Parathyroid adenoma (tissue), 2 donors: ENCODE measurements around the gene YWHAE.
A peak's percentile ranks its signal among the peaks of the same experiment; 100 is the strongest.

Experiments used
- H2AFZ ChIP-seq: fragments of 300-600 bp; sonication (generic); one replicate; pipeline ENCODE4 v1.7.0; 2017; ENCODE audit warnings: antibody characterized with exemption, mild to moderate bottlenecking
- H3K27ac ChIP-seq: fragments of 300-600 bp; sonication (generic); one replicate; pipeline ENCODE4 v1.7.0; 2017
- H3K27me3 ChIP-seq: fragments of 300-600 bp; sonication (generic); one replicate; pipeline ENCODE4 v1.7.0; 2017; ENCODE audit warnings: low read length; ENCODE audit not compliant: control insufficient read depth, insufficient read depth
- H3K36me3 ChIP-seq: fragments of 300-600 bp; sonication (generic); one replicate; pipeline ENCODE4 v1.7.0; 2017; ENCODE audit warnings: low read length; ENCODE audit not compliant: control insufficient read depth, insufficient read depth
- H3K4me1 ChIP-seq: fragments of 300-600 bp; sonication (generic); one replicate; pipeline ENCODE4 v1.7.0; 2017; ENCODE audit warnings: control low read depth
- H3K4me2 ChIP-seq: fragments of 300-600 bp; sonication (generic); one replicate; pipeline ENCODE4 v1.7.0; 2017; ENCODE audit warnings: low read length
- H3K4me3 ChIP-seq: fragments of 300-600 bp; sonication (generic); one replicate; pipeline ENCODE4 v1.7.0; 2017; ENCODE audit warnings: low read depth, low read length
- H3K79me2 ChIP-seq: fragments of 300-600 bp; sonication (generic); one replicate; pipeline ENCODE4 v1.7.0; 2017; ENCODE audit warnings: control low read depth
- H3K9ac ChIP-seq: fragments of 300-600 bp; sonication (generic); one replicate; pipeline ENCODE4 v1.7.0; 2017; ENCODE audit warnings: mild to moderate bottlenecking
- H3K9me3 ChIP-seq: fragments of 300-600 bp; sonication (generic); one replicate; pipeline ENCODE4 v1.7.0; 2017; ENCODE audit warnings: low read length; ENCODE audit not compliant: control insufficient read depth
- TF ChIP-seq, protein P1 (sequence below): fragments of 300-600 bp; sonication (generic); IDR thresholded peaks from one replicate; pipeline ENCODE4 v1.7.0; 2017; ENCODE audit warnings: antibody characterized with exemption, mild to moderate bottlenecking
- donor health status: primary hyperparathyroidism.

Gene YWHAE

DNA sequence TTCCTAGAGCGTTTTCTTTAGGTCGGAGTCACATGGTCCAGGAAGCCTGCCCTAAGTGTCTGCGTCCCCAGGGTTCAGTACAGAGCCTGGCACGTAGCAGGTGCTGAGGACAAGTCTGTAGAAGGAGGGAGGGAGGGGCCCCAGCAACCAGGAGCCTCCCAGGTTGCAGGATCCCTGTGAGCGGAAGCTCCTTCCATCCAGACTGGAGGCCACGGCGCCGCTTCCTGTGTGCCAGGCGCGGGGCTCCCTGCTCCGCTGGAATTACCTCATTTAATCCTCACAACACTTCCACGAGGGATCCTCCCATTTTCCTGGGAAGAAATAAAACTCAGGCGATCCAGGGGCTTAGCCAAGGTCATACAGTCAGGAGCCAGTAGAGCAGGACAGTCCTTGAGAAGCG is 98.5 kb downstream of the YWHAE start:
- no peak overlapping the region for H3K4me2 ChIP-seq
- no peaks in the 10 kb centered on the region for H3K4me1 ChIP-seq
- H2AFZ ChIP-seq: no peak overlapping the region
- TF ChIP-seq, protein P1, sequence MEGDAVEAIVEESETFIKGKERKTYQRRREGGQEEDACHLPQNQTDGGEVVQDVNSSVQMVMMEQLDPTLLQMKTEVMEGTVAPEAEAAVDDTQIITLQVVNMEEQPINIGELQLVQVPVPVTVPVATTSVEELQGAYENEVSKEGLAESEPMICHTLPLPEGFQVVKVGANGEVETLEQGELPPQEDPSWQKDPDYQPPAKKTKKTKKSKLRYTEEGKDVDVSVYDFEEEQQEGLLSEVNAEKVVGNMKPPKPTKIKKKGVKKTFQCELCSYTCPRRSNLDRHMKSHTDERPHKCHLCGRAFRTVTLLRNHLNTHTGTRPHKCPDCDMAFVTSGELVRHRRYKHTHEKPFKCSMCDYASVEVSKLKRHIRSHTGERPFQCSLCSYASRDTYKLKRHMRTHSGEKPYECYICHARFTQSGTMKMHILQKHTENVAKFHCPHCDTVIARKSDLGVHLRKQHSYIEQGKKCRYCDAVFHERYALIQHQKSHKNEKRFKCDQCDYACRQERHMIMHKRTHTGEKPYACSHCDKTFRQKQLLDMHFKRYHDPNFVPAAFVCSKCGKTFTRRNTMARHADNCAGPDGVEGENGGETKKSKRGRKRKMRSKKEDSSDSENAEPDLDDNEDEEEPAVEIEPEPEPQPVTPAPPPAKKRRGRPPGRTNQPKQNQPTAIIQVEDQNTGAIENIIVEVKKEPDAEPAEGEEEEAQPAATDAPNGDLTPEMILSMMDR: no peak
- no peaks in the 10 kb centered on the region for H3K79me2 ChIP-seq
- H3K27me3 ChIP-seq: no peaks in the 10 kb centered on the region
- no peak overlapping the region for H3K27ac ChIP-seq
- no peaks in the 10 kb centered on the region for H3K9me3 ChIP-seq
- H3K4me3 ChIP-seq: no peak overlapping the region
- H3K36me3 ChIP-seq: no peaks in the 10 kb centered on the region
- H3K9ac ChIP-seq: no peak overlapping the region

DNA sequence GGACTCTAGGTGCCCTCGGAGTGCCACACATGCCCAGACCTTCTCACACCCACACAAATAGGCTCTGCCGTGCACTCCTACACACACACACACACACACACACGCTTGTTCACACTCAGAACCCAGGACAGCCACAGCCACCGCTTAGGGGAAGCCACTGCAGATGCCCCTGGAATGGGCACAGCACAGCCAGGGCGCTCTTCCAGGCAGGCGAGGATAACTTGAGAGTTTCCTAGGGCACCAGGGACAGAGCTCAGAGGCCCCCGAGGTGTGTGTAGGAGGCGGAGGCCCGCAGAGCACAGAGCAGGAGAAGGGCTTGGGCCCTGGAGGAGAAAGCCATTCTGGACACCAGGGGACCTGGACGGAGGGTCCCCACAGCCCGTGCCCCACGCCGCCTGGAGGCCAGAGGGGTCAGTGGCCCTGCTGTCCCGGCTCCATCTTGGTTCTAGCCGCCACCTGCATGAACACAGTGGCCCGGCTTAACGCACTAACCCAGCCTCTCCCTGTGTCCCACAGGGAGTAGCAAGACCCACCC is 99.6 kb downstream of the YWHAE start:
- no peaks in the 10 kb centered on the region for H3K79me2 ChIP-seq
- H3K36me3 ChIP-seq: no peaks in the 10 kb centered on the region
- no peak overlapping the region for H2AFZ ChIP-seq
- H3K4me2 ChIP-seq: no peak overlapping the region
- no peaks in the 10 kb centered on the region for H3K4me1 ChIP-seq
- no peaks in the 10 kb centered on the region for H3K9me3 ChIP-seq
- H3K27ac ChIP-seq: no peak overlapping the region
- TF ChIP-seq, protein P1: no peak
- H3K4me3 ChIP-seq: no peak overlapping the region
- no peak overlapping the region for H3K9ac ChIP-seq
- no peaks in the 10 kb centered on the region for H3K27me3 ChIP-seq

DNA sequence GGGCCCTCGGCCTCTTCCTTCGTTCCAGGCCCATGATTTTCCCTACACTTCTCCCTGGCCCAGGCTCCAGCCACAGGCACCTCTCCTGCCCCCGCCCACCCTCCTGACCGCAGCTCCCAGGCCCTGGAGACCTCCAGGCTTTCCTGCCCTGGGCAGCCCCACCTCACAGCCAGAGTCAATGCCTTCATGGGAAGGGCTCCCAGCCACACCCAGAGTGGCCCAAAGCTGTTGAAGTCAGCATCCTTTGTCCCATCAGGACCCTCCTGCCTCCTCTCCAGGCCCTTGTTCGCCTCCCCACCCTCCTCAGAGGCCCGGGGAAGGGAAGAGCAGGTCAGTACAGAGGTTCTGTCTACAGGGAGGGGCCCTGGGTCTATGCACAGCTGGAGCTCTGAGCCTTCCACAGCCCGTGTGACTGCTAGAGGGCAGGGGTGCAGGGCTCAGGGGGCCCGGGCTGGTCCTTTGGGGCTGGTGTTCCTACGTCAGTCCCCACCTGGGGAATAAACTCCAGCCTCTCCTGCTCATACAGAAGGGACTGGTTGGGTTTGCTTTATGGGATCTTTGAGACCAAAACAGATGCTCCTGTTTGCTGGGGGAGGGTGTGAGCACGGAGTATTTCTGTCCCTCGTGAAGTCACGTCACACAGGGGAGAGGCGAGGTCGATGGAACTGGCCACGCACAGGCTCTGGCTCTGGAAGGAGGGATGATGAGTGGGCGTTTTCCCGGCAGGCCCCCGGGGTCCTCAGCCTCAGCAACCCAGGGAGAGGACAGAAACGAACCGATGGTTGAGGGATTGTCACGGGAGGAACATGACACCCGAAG is 100.3 kb downstream of the YWHAE start:
- Histone ChIP-seq H3K36me3 (no peaks in the 10 kb centered on the region), H3K9me3 (no peaks in the 10 kb centered on the region), H3K27me3 (no peaks in the 10 kb centered on the region), H3K4me1 (no peaks in the 10 kb centered on the region), H3K4me2 (no peak overlapping the region), H3K79me2 (no peaks in the 10 kb centered on the region), H3K9ac (no peak overlapping the region), H3K27ac (no peak overlapping the region), H2AFZ (no peak overlapping the region), H3K4me3 (no peak overlapping the region)
- TF ChIP-seq, protein P1: no peak

DNA sequence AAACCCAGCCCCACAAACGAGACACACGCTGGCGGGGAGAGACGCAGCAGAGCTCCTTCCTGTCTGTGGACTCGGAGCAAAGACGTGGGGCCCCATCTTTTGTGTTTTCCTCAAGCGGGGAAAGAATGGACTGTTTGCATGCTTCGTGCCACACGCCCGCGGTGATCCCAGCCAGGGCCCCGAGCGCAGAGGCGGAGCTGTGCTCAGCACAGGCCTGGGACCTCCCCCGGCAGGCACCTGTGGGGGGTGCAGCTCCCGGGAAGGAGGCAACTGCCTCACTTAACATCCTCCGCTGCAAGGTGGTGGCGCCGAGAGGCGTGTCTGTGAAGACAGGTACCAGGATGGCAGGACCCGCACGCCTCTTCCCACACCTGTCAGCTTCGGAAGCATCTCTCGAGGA is 101.4 kb downstream of the YWHAE start:
- H3K4me2 ChIP-seq: no peak overlapping the region
- H3K9me3 ChIP-seq: no peaks in the 10 kb centered on the region
- H3K9ac ChIP-seq: no peak overlapping the region
- no peaks in the 10 kb centered on the region for H3K79me2 ChIP-seq
- no peaks in the 10 kb centered on the region for H3K4me1 ChIP-seq
- H3K4me3 ChIP-seq: no peak overlapping the region
- TF ChIP-seq, protein P1: no peak
- H3K36me3 ChIP-seq: no peaks in the 10 kb centered on the region
- no peak overlapping the region for H3K27ac ChIP-seq
- peak overlapping the region; percentile 56 for H2AFZ ChIP-seq
- no peaks in the 10 kb centered on the region for H3K27me3 ChIP-seq
